A549 (cell line): Measurements from ENCODE around the gene INSIG2. TPM values are rescaled to one million over a fixed set of nuclear protein-coding genes. Genes with fewer than 3 reads are reported as not detected.
A peak's percentile ranks its signal among the peaks of the same experiment; 100 is the strongest.

Source experiments
- ATAC-seq, 2 experiments: fragments of 200-7000 bp in 1 of 2; fragments of >200 bp in 1 of 2; cut with Nextera tagmentation in 1 of 2; cut with Tn5 transposase in 1 of 2; 3 replicates each; pipeline versions ENCODE4 v1.8.0 to v1.9.1; 2018 to 2020; ENCODE audit warnings: mild to moderate bottlenecking in 1 of 2, moderate library complexity in 1 of 2
- CTCF ChIA-PET: fragments of 300-600 bp; sonication (Branson Sonifier 250); formaldehyde crosslinking; extraction: SDS; loops from one replicate; lab custom pipeline; 2021; ENCODE audit warnings: antibody characterized with exemption, inconsistent platforms; lab: Yijun Ruan, JAX
- POLR2A ChIA-PET: fragments of 350-600 bp; formaldehyde crosslinking; extraction: SDS; loops from one replicate; lab custom pipeline; 2021; ENCODE audit warnings: antibody characterized with exemption, inconsistent platforms; lab: Yijun Ruan, JAX
- DNase-seq, 2 experiments: peaks; one replicate each; pipeline versions ENCODE4 v3.0.0 to v3.0.0-alpha.2; 2011 to 2016; ENCODE audit warnings: low read depth in 1 of 2, low spot score in 1 of 2
- FAIRE-seq: peaks from 2 replicates; lab custom pipeline; 2011; peaks lifted over from hg19 to GRCh38; lab: Jason Lieb, UNC
- H3K27ac ChIP-seq, 2 experiments: fragments of >200 bp; sonication (Bioruptor Twin); formaldehyde crosslinking; 3 replicates each; pipeline ENCODE4 v1.5.1; 2016 to 2017
- H3K4me1 ChIP-seq: fragments of >200 bp; sonication (Bioruptor Twin); formaldehyde crosslinking; 3 replicates; pipeline ENCODE4 v1.6.1; 2016
- H3K4me2 ChIP-seq: fragments of >200 bp; sonication (Bioruptor Twin); formaldehyde crosslinking; 3 replicates; pipeline ENCODE4 v1.6.1; 2016
- H3K4me3 ChIP-seq: fragments of >200 bp; sonication (Bioruptor Twin); formaldehyde crosslinking; 3 replicates; pipeline ENCODE4 v1.5.1; 2016
- H3K9me3 ChIP-seq: fragments of >200 bp; sonication (Bioruptor Twin); formaldehyde crosslinking; 3 replicates; pipeline ENCODE4 v1.6.1; 2016
- CEBPB ChIP-seq, 2 experiments: fragments of >200 bp in 1 of 2; sonication (Bioruptor Twin) in 1 of 2; formaldehyde crosslinking in 1 of 2; IDR thresholded peaks; 2 replicates each; pipeline ENCODE4 v1.6.1; 2012 to 2016
- CHD2 ChIP-seq: fragments of 150-350 bp; IDR thresholded peaks from 2 replicates; pipeline ENCODE4 v1.6.1; 2014; ENCODE audit warnings: low read length; ENCODE audit not compliant: partially characterized antibody
- CHD4 ChIP-seq: fragments of 200-600 bp; sonication (generic); IDR thresholded peaks from 2 replicates; pipeline ENCODE4 v1.6.1; 2016; ENCODE audit warnings: antibody characterized with exemption, mild to moderate bottlenecking, borderline replicate concordance
- EP300 ChIP-seq, 2 experiments: fragments of >200 bp; sonication (Bioruptor Twin); formaldehyde crosslinking; IDR thresholded peaks; 2 replicates in 1 of 2; 3 replicates in 1 of 2; pipeline ENCODE4 v1.6.1; 2016 to 2017
- FOSB ChIP-seq: fragments of 250-450 bp; sonication (Bioruptor Pico); IDR thresholded peaks from 2 replicates; pipeline ENCODE4 v1.5.0; 2020; ENCODE audit warnings: mild to moderate bottlenecking, moderate library complexity
- FOSL2 ChIP-seq, 2 experiments: fragments of 450-650 bp in 1 of 2; fragments of >200 bp in 1 of 2; sonication (Bioruptor Twin) in 1 of 2; formaldehyde crosslinking; IDR thresholded peaks; 2 replicates each; pipeline versions ENCODE4 v1.5.0 to v1.6.1; 2016 to 2020; ENCODE audit warnings: mild to moderate bottlenecking in 1 of 2, moderate library complexity in 1 of 2
- HDAC2 ChIP-seq: fragments of 200-600 bp; sonication (generic); IDR thresholded peaks from 2 replicates; pipeline ENCODE4 v1.6.1; 2016
- HES2 ChIP-seq: fragments of >200 bp; sonication (Bioruptor Twin); formaldehyde crosslinking; IDR thresholded peaks from 2 replicates; pipeline ENCODE4 v1.6.1; 2016
- HEYL ChIP-seq: fragments of 250-450 bp; sonication (Bioruptor Pico); IDR thresholded peaks from 2 replicates; pipeline ENCODE4 v1.8.0; 2021; ENCODE audit warnings: mild to moderate bottlenecking, moderate library complexity
- HMGXB4 ChIP-seq: fragments of 250-450 bp; sonication (Bioruptor Pico); IDR thresholded peaks from 2 replicates; pipeline ENCODE4 v1.5.0; 2021; ENCODE audit warnings: mild to moderate bottlenecking, moderate library complexity, borderline replicate concordance
- HOXB13 ChIP-seq: fragments of 250-450 bp; sonication (Bioruptor Pico); IDR thresholded peaks from 2 replicates; pipeline ENCODE4 v1.5.0; 2020; ENCODE audit warnings: low read depth, mild to moderate bottlenecking, moderate library complexity
- MAX ChIP-seq: IDR thresholded peaks from 2 replicates; pipeline ENCODE4 v1.6.1; 2012
- MAZ ChIP-seq: fragments of 150-350 bp; IDR thresholded peaks from 2 replicates; pipeline ENCODE4 v1.6.1; 2014; ENCODE audit warnings: antibody characterized with exemption, low read depth, low read length, borderline replicate concordance
- NFE2L2 ChIP-seq: fragments of 150-350 bp; conservative IDR thresholded peaks from 2 replicates; pipeline ENCODE4 v1.6.1; 2014; ENCODE audit warnings: low read length
- NR3C1 ChIP-seq: fragments of >200 bp; sonication (Bioruptor Twin); formaldehyde crosslinking; IDR thresholded peaks from 3 replicates; pipeline ENCODE4 v1.6.1; 2017
- POLR2AphosphoS2 ChIP-seq: conservative IDR thresholded peaks from 2 replicates; pipeline ENCODE4 v1.6.1; 2012; ENCODE audit warnings: low read length, improper control_type of control experiment, inconsistent platforms
- REST ChIP-seq: fragments of 200-600 bp; sonication (generic); IDR thresholded peaks from 2 replicates; pipeline ENCODE4 v1.6.1; 2016; ENCODE audit warnings: antibody characterized with exemption, mild to moderate bottlenecking, moderate library complexity
- SMC3 ChIP-seq: fragments of >200 bp; sonication (Bioruptor Twin); formaldehyde crosslinking; IDR thresholded peaks from 3 replicates; pipeline ENCODE4 v1.6.1; 2018; ENCODE audit warnings: inconsistent platforms
- USF2 ChIP-seq: fragments of 450-650 bp; IDR thresholded peaks from 2 replicates; pipeline ENCODE4 v1.6.1; 2014; ENCODE audit warnings: antibody characterized with exemption
- ZFP36 ChIP-seq: fragments of 450-650 bp; IDR thresholded peaks from 2 replicates; pipeline ENCODE4 v1.6.1; 2014; ENCODE audit warnings: borderline replicate concordance; ENCODE audit not compliant: partially characterized antibody
- WGBS: methylation state at CpG from one replicate; pipeline ENCODE4 v1.1.6; 2017; ENCODE audit errors: missing lambda C conversion rate; 5-methylcytosine and 5-hydroxymethylcytosine counted together
- polyA plus RNA-seq, 4 experiments: library from polyadenylated mRNA; depleted of rRNA in 3 of 4; stranded (reverse); fragments of >200 nt; fragmentation: RNase III in 1 of 4; extraction: RNeasy Plus Mini Kit Qiagen cat#74134 plus additional on column Dnase treatment in 1 of 4; gene quantifications; 2 replicates in 3 of 4; 3 replicates in 1 of 4; pipeline ENCODE4 v1.2.3, GENCODE V29; 2011 to 2017
- TF ChIP-seq, protein P1 (sequence below): fragments of 250-450 bp; sonication (Bioruptor Pico); IDR thresholded peaks from 2 replicates; pipeline ENCODE4 v1.5.0; 2020; ENCODE audit warnings: low read depth, mild to moderate bottlenecking, moderate library complexity

INSIG2 gene
- polyA plus RNA-seq, 2 of the 4 experiments (the other 2 are of a cell fraction) = 12.1 to 23.4 TPM

DNA sequence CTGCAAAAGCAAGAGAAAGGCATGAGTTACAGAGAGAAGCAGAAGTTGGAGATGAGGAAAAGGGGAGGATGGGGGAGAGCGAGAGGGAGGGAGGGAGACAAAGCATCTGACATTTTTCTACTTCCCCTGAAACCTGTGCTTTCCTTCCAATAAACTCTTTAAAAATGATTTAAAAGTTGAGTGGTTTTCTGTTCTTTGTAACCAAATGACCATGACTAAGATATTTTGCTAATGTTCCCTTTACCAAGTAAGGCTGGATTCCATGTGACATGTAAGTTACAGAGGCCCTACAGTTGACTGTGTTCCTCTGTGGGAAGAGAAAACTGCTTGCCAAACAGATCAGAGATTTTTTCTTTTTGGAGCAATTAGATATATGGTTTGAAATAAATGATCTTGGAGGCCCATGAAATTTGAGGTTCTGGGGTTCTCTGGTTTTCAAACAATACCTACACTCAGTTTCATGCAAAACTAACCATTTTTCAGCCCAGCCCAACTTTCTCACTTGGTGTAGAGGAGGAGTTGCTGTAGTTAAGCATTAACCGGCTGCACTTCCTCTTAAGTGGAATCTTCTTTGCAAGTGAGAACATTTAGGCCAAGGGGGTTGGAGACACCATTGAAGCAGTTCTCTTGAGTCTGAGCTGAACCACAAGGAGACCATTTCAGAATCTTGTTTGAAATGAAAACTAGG lies 34.5 kb downstream of the INSIG2 start:
- Histone ChIP-seq H3K4me3 (no peak overlapping the region), H3K4me2 (peak overlapping the region; percentile 61), H3K4me1 (peaks cover 32% of the 10 kb centered on the region), H3K9me3 (no peaks in the 10 kb centered on the region), H3K27ac (peak overlapping the region; percentile 63 to 78)
- POLR2A ChIA-PET = no interaction called here
- CTCF ChIA-PET = interaction anchor here (0.8 kb wide), 1 partner anchor 33 kb away, joined by 3 read pairs; no protein-coding TSS in a partner anchor
- WGBS = 58% methylated on average over 2 of the region's 2 CpGs
- TF ChIP-seq NFE2L2 (no peak), HOXB13 (no peak), ZFP36 (no peak), FOSB (CRISPR knock-in tag) (no peak), EP300 (IDR thresholded peaks at IDR 0.05) (no peak), SMC3 (no peak), CHD2 (no peak), CEBPB (IDR thresholded peaks at IDR 0.05) (no peak), REST (no peak), HDAC2 (no peak), HEYL (no peak), MAZ (no peak)
- FAIRE-seq (no peak), ATAC-seq (peak; percentile 69 to 73; a peak in 4 of 6 replicates), DNase-seq (peak; percentile 41 to 55)

DNA sequence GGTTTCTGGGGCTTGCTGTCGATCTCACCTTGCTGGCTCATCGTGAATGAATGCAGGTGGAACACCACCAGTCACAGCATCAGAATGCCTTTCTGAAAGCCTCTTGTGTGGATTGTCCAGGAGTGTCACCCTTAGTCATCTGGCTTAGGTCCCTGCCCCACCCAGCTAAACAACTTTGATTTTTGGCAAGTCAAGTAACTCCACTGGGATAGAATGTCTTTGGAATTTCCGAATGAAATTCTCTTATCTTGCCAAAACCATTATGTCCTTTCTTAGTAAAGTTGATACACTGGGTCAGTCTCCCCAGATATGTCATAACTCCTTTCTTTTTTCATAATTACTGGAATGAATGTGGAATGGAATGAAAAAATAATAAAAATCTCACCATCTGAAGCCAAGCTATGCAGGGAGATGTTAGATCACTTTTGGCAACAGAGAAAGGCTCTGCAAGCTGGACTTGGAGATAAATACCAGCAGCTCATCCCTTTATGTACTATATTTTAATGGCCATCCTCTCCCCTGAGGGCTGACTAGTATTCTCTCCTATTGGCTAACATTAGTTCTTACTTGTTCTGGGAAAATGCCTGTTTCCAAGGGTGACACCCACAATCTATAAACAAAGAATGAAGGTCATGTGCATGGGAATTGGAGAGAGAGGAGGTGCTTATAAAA lies 35.4 kb downstream of the INSIG2 start:
- DNase-seq = peak; percentile 69 to 76

DNA sequence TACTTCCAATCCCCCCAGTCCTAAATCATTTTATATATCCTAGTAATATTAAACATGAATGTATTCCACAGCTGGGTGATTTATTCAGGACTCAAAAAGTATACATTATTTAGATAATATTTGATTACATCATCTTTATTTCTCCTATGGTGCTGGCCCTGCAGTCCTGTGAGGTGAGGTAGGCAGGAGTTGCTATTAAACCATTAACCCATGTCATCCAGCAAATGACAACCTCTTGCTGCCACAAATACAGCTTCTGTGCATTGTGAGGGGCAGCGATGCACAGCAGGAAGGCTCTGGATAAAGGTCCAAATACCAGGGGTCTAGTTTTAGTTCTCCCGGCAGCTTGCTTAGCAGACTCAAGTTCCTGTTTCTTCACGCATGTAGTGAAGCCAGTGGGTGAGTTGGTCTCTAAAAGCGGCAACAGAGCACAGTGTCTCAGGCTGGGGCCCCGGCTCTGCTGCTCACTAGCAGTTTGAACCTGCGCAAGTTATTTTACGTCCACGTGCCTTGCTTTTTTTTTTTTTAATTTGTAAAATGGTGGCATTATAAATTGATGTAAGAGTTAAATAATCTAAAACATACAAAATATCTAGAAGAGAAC lies 36.1 kb downstream of the INSIG2 start:
- no peaks in the 10 kb centered on the region for H3K9me3 ChIP-seq
- peak overlapping the region; percentile 61 for H3K4me2 ChIP-seq
- no peak for TF ChIP-seq POLR2AphosphoS2
- TF ChIP-seq, protein P1, sequence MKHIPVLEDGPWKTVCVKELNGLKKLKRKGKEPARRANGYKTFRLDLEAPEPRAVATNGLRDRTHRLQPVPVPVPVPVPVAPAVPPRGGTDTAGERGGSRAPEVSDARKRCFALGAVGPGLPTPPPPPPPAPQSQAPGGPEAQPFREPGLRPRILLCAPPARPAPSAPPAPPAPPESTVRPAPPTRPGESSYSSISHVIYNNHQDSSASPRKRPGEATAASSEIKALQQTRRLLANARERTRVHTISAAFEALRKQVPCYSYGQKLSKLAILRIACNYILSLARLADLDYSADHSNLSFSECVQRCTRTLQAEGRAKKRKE (CRISPR knock-in tag) = no peak
- TF ChIP-seq HMGXB4 (CRISPR knock-in tag) = no peak
- TF ChIP-seq USF2 = no peak
- TF ChIP-seq FOSL2 (IDR thresholded peaks at IDR 0.05) = no peak
- no peak for TF ChIP-seq FOSL2 (CRISPR knock-in tag; IDR thresholded peaks at IDR 0.05)
- TF ChIP-seq MAX = no peak
- no peak for TF ChIP-seq NR3C1

More for the DNA sequence above, 35.4 kb downstream of the INSIG2 start:
- ChIA-PET POLR2A (no interaction called here), CTCF (interaction anchor here (0.8 kb wide), 1 partner anchor 34 kb away, joined by 3 read pairs; no protein-coding TSS in a partner anchor)
- Histone ChIP-seq H3K4me2 (peak overlapping the region; percentile 61), H3K4me3 (0 out of 3 replicates have a peak overlapping the region, but pooled peaks have one; percentile 1), H3K4me1 (peaks cover 32% of the 10 kb centered on the region), H3K9me3 (no peaks in the 10 kb centered on the region), H3K27ac (peak overlapping the region; percentile 63 to 78)
- ATAC-seq = peak; percentile 73 to 78
- under 1% methylated on average over 3 of the region's 3 CpGs for WGBS
- TF ChIP-seq CHD4 = no peak
- 0 out of 2 replicates have a peak, but pooled peaks have one; percentile 17 for TF ChIP-seq FOSL2 (IDR thresholded peaks at IDR 0.05)
- peak; percentile 63 for TF ChIP-seq FOSL2 (CRISPR knock-in tag; IDR thresholded peaks at IDR 0.05)
- TF ChIP-seq HES2 = no peak
- no peak for FAIRE-seq

More for the DNA sequence above, 36.1 kb downstream of the INSIG2 start:
- no peak for ATAC-seq
- Histone ChIP-seq H3K4me3 (no peak overlapping the region), H3K27ac (peak overlapping the region; percentile 63 to 78), H3K4me1 (peaks cover 32% of the 10 kb centered on the region)
- WGBS = 91% methylated on average over 8 of the region's 8 CpGs
- CTCF ChIA-PET = no interaction called here
- peak; percentile 5 to 9 for DNase-seq
- POLR2A ChIA-PET = no interaction called here
- FAIRE-seq = no peak
